Body of pancreas (tissue), 4 donors: ENCODE measurements around the gene SEC14L1. TPM values are rescaled to one million over a fixed set of nuclear protein-coding genes. Genes with fewer than 3 reads are reported as not detected.

Source experiments
- ATAC-seq: fragments of 150-250 bp; one replicate; pipeline ENCODE4 v1.9.1; 2016
- DNase-seq, 4 donors: peaks; one replicate each; pipeline ENCODE4 v3.0.0-alpha.2; 2019
- H3K27ac ChIP-seq, 4 donors: fragments of 200-600 bp; sonication (generic); 1 replicate in 3 of 4; 2 replicates in 1 of 4; pipeline versions ENCODE4 v1.5.1 to v1.6.1; 2016 to 2019; ENCODE audit warnings: mild to moderate bottlenecking in 1 of 4, mixed read lengths in 1 of 4, moderate library complexity in 1 of 4
- H3K27me3 ChIP-seq, 2 donors: fragments of 200-600 bp; sonication (generic); one replicate each; pipeline ENCODE4 v1.6.0; 2016; ENCODE audit warnings: mild to moderate bottlenecking in 1 of 2
- H3K36me3 ChIP-seq, 2 donors: fragments of 200-600 bp; sonication (generic); replicated peaks in 1 of 2; 2 replicates each; pipeline ENCODE4 v1.5.1; 2016; ENCODE audit warnings: low read depth in 2 of 2; ENCODE audit not compliant: insufficient read depth in 1 of 2
- H3K4me1 ChIP-seq: fragments of 200-600 bp; sonication (generic); one replicate; pipeline ENCODE4 v1.6.0; 2016
- H3K4me3 ChIP-seq, 2 donors: fragments of 200-600 bp; sonication (generic); 1 replicate in 1 of 2; 2 replicates in 1 of 2; pipeline ENCODE4 v1.5.1; 2016 to 2019
- H3K9me3 ChIP-seq, 3 donors: fragments of 200-600 bp; sonication (generic); 1 replicate in 2 of 3; 2 replicates in 1 of 3; pipeline ENCODE4 v1.5.1; 2016
- CTCF ChIP-seq, 7 experiments: fragments of 450-650 bp in 4 of 7; fragments of 200-600 bp in 3 of 7; sonication (generic) in 3 of 7; IDR thresholded peaks; one replicate each; pipeline ENCODE4 v1.5.1; 2016 to 2019; ENCODE audit warnings: antibody characterized with exemption in 7 of 7
- POLR2A ChIP-seq, 3 donors: fragments of 450-650 bp; IDR thresholded peaks; one replicate each; pipeline ENCODE4 v1.6.1; 2016; ENCODE audit warnings: antibody characterized with exemption in 3 of 3, mild to moderate bottlenecking in 2 of 3
- WGBS, 2 donors: methylation state at CpG; one replicate each; pipeline ENCODE4 v1.1.5; 2017; 5-methylcytosine and 5-hydroxymethylcytosine counted together
- intact Hi-C: fragments of 100-400 bp; cut with DNase I; formaldehyde crosslinking; loops from one replicate; pipeline ENCODE4 v1.15.1; 2023
- total RNA-seq, 2 donors: library from RNA; depleted of rRNA; stranded (reverse); fragments of >200 nt; gene quantifications; one replicate each; pipeline ENCODE4 v1.1.0, GENCODE V29; 2016

The SEC14L1 gene
- total RNA-seq, 2 donors from 2014 or later, result 22.1 to 36.8 TPM

GRCh38 chr17:77229786-77230435 lies 89.1 kb downstream of the SEC14L1 start:
- H3K4me3 ChIP-seq, result no peak overlapping the region
- H3K9me3 ChIP-seq, result no peaks in the 10 kb centered on the region
- no peaks in the 10 kb centered on the region for H3K36me3 ChIP-seq
- TF ChIP-seq CTCF (IDR thresholded peaks at IDR 0.05) (no peak), POLR2A (IDR thresholded peaks at IDR 0.05) (no peak)
- intact Hi-C loops, result no loop called here
- no peak for DNase-seq
- no peaks in the 10 kb centered on the region for H3K27me3 ChIP-seq
- 86 to 96% methylated on average over 4 to 25 of the region's 25 CpGs for WGBS, 2 donors
- H3K27ac ChIP-seq, result no peak overlapping the region
- no peaks in the 10 kb centered on the region for H3K4me1 ChIP-seq
- no peak for ATAC-seq

- H3K27ac ChIP-seq, result no peak overlapping the region
- 85% methylated on average over 6 of the region's 6 CpGs; no CpG with 5 or more reads in 1 of the 2 donors for WGBS, 2 donors
- no peaks in the 10 kb centered on the region for H3K36me3 ChIP-seq
- H3K9me3 ChIP-seq, result no peaks in the 10 kb centered on the region
- DNase-seq (no peak), ATAC-seq (no peak)
- H3K4me3 ChIP-seq, result no peak overlapping the region
- H3K4me1 ChIP-seq, result no peaks in the 10 kb centered on the region
- TF ChIP-seq POLR2A (IDR thresholded peaks at IDR 0.05) (no peak), CTCF (IDR thresholded peaks at IDR 0.05) (no peak)
- intact Hi-C loops, result no loop called here
- no peaks in the 10 kb centered on the region for H3K27me3 ChIP-seq
Observed at GRCh38 chr17:77230436-77230830, 89.7 kb downstream of the SEC14L1 start.

GRCh38 chr17:77231076-77231871 lies 90.5 kb downstream of the SEC14L1 start:
- H3K27ac ChIP-seq, result no peak overlapping the region
- H3K9me3 ChIP-seq, result no peaks in the 10 kb centered on the region
- H3K36me3 ChIP-seq, result no peaks in the 10 kb centered on the region
- intact Hi-C loops, result no loop called here
- ATAC-seq (no peak), DNase-seq (no peak)
- no peaks in the 10 kb centered on the region for H3K27me3 ChIP-seq
- WGBS, 2 donors, result 76 to 85% methylated on average over 8 to 11 of the region's 11 CpGs
- H3K4me1 ChIP-seq, result no peaks in the 10 kb centered on the region
- H3K4me3 ChIP-seq, result no peak overlapping the region
- TF ChIP-seq POLR2A (IDR thresholded peaks at IDR 0.05), result no peak
- no peak for TF ChIP-seq CTCF (IDR thresholded peaks at IDR 0.05)

GRCh38 chr17:77233127-77233526 lies 92.4 kb downstream of the SEC14L1 start:
- DNase-seq, result no peak
- intact Hi-C loops, result no loop called here
- no peaks in the 10 kb centered on the region for H3K4me1 ChIP-seq
- 91 to 92% methylated on average over 10 of the region's 10 CpGs for WGBS, 2 donors
- TF ChIP-seq CTCF (IDR thresholded peaks at IDR 0.05) (no peak), POLR2A (IDR thresholded peaks at IDR 0.05) (no peak)
- no peaks in the 10 kb centered on the region for H3K36me3 ChIP-seq
- no peak overlapping the region for H3K4me3 ChIP-seq
- no peak overlapping the region for H3K27ac ChIP-seq
- no peak for ATAC-seq
- no peaks in the 10 kb centered on the region for H3K9me3 ChIP-seq
- H3K27me3 ChIP-seq, result no peaks in the 10 kb centered on the region
